Epithelial cell of proximal tubule (primary cell): ENCODE results near the gene TMEM185B. TPM values are rescaled to one million over a fixed set of nuclear protein-coding genes. Genes with fewer than 3 reads are reported as not detected.

Source experiments
- DNase-seq: peaks from one replicate; pipeline ENCODE4 v3.0.0-alpha.2; 2011; ENCODE audit warnings: low read depth
- H3K4me3 ChIP-seq: 2 replicates; pipeline ENCODE4 v1.5.1; 2011; ENCODE audit warnings: low read depth, mild to moderate bottlenecking, low read length
- CTCF ChIP-seq: conservative IDR thresholded peaks from 2 replicates; pipeline ENCODE4 v1.5.1; 2012; ENCODE audit warnings: low read depth, mild to moderate bottlenecking, low read length
- total RNA-seq: library from RNA; depleted of rRNA; stranded (reverse); fragments of >200 nt; gene quantifications from 2 replicates; pipeline ENCODE4 v1.2.3, GENCODE V29; 2015

The TMEM185B gene
- total RNA-seq, 1 donor from 2014 or later = 32.6 TPM

GRCh38 chr2:120177001-120177621 lies 46.1 kb downstream of the TMEM185B start:
- H3K4me3 ChIP-seq = no peak overlapping the region
- no peak for DNase-seq
- no peak for TF ChIP-seq CTCF

- TF ChIP-seq CTCF = no peak
- no peak overlapping the region for H3K4me3 ChIP-seq
- DNase-seq = no peak
Measured at GRCh38 chr2:120176526-120176925, 46.7 kb downstream of the TMEM185B start.

GRCh38 chr2:120174963-120175581 lies 48.1 kb downstream of the TMEM185B start:
- H3K4me3 ChIP-seq = no peak overlapping the region
- peak; percentile 81 for TF ChIP-seq CTCF
- peak; percentile 19 for DNase-seq

Other genes starting within 250 kb of the TMEM185B start
- 17.9 and 27.0 TPM in 2 replicates for gene EPB41L5, start 210.3 kb downstream of the TMEM185B start, total RNA-seq
- 55.8 and 56.0 TPM in 2 replicates for gene RALB, start 29.5 kb upstream of the TMEM185B start, total RNA-seq
- 0.23 and 0.87 TPM in 2 replicates for gene INHBB, start 122.7 kb upstream of the TMEM185B start, total RNA-seq